Testis (tissue), 3 donors: Measurements from ENCODE around the gene CLCN6. TPM values are rescaled to one million over a fixed set of nuclear protein-coding genes. Genes with fewer than 3 reads are reported as not detected.

Experiments
- DNase-seq: peaks from one replicate; pipeline ENCODE4 v3.0.0-alpha.2; 2019
- H3K27ac ChIP-seq, 2 donors: fragments of 200-600 bp; sonication (generic); one replicate each; pipeline ENCODE4 v1.5.1; 2019
- H3K27me3 ChIP-seq: fragments of 200-600 bp; sonication (generic); one replicate; pipeline ENCODE4 v1.5.1; 2019
- H3K36me3 ChIP-seq: fragments of 200-600 bp; sonication (generic); one replicate; pipeline ENCODE4 v1.5.1; 2017; ENCODE audit warnings: low read depth; ENCODE audit errors: missing control alignments
- H3K4me1 ChIP-seq: fragments of 200-600 bp; sonication (generic); one replicate; pipeline ENCODE4 v1.5.1; 2019
- H3K4me3 ChIP-seq, 2 donors: fragments of 200-600 bp; sonication (generic); one replicate each; pipeline ENCODE4 v1.5.1; 2017 to 2019
- H3K9me3 ChIP-seq: fragments of 200-600 bp; sonication (generic); one replicate; pipeline ENCODE4 v1.5.1; 2017
- POLR2A ChIP-seq: fragments of 450-650 bp; IDR thresholded peaks from one replicate; pipeline ENCODE4 v1.6.1; 2017; ENCODE audit warnings: antibody characterized with exemption, mild to moderate bottlenecking, moderate library complexity
- WGBS, 2 donors: methylation state at CpG; one replicate each; pipeline ENCODE4 v1.1.5; 2018; 5-methylcytosine and 5-hydroxymethylcytosine counted together
- intact Hi-C: fragments of 100-400 bp; cut with DNase I; formaldehyde crosslinking; loops from one replicate; pipeline ENCODE4 v1.15.1; 2023; ENCODE audit warnings: low total_unique reads
- polyA plus RNA-seq: library from polyadenylated mRNA; stranded (reverse); fragments of 350-450 nt; fragmentation: Illumina TruSeq; extraction: RNeasy Lipid Tissue Mini Kit (QIAGEN cat#74804); gene quantifications from one replicate; pipeline ENCODE4 v1.2.3, GENCODE V29; 2014; ENCODE audit warnings: low read depth, low replicate concordance; ENCODE audit not compliant: insufficient read depth
- total RNA-seq, 2 donors: library from RNA; depleted of rRNA; stranded (reverse); fragments of >200 nt; gene quantifications; one replicate each; pipeline ENCODE4 v1.2.3, GENCODE V29; 2016
- TF ChIP-seq, protein P1 (sequence below), 3 experiments: fragments of 450-650 bp in 2 of 3; fragments of 200-600 bp in 1 of 3; sonication (generic) in 1 of 3; IDR thresholded peaks; one replicate each; pipeline ENCODE4 v1.5.1; 2016 to 2019; ENCODE audit warnings: antibody characterized with exemption in 3 of 3, mild to moderate bottlenecking in 2 of 3, moderate library complexity in 1 of 3

Gene CLCN6
- total and polyA plus RNA-seq, 3 donors from 2014 or later: 47.9 to 91.7 (median 57.1) TPM

DNA sequence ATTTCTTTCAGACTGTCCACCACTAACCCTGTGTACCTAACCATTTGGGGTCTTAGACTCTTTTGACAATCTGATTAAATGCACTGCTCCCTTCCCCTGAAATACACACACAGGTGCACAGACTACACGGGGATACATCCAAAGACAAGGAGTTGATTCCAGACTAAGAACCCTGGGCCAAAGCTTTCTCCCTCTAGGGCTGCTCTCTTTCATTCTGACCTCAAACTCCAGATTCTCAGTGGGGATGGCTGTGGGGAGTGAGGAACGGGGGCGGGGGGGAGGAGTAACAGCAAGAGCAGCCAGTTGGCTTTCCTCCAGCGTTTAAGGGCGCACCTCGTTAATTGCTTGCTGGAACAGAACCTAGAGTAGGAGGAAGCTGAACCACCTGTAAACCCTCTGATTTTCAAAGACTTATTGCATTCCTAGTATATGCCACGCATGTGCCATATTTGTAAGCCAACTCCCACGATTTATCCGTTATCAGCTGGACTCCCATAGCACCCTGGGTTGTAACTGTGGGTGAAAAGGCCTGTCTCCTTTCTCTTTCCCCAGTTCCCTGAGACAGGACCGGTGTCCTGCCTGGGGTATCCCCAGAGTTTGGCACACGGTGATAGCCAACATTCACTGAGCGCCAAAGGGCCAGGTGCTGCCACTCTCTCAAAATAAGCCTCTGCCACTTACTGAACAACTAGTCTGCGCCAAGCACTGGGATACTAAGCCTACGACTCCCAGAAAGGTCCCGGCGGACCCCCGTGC, 1.1 kb upstream of the CLCN6 start:
- H3K4me1 ChIP-seq: peaks cover 24% of the 10 kb centered on the region
- intact Hi-C loops: loop anchor here (10.0 kb wide), 1 partner anchor 70 kb away; the partner anchor contains the start of gene AGTRAP
- peak; percentile 78 for DNase-seq

GRCh38 chr1:11806307-11806936, 431 bp downstream of the CLCN6 start:
- no peaks in the 10 kb centered on the region for H3K36me3 ChIP-seq
- peaks cover 24% of the 10 kb centered on the region for H3K4me1 ChIP-seq
- H3K27ac ChIP-seq: peak overlapping the region; percentile 95 to 98
- intact Hi-C loops: loop anchor here (10.0 kb wide), 1 partner anchor 72 kb away; the partner anchor contains the start of gene AGTRAP
- H3K27me3 ChIP-seq: no peaks in the 10 kb centered on the region
- no peak for TF ChIP-seq POLR2A
- TF ChIP-seq, protein P1, sequence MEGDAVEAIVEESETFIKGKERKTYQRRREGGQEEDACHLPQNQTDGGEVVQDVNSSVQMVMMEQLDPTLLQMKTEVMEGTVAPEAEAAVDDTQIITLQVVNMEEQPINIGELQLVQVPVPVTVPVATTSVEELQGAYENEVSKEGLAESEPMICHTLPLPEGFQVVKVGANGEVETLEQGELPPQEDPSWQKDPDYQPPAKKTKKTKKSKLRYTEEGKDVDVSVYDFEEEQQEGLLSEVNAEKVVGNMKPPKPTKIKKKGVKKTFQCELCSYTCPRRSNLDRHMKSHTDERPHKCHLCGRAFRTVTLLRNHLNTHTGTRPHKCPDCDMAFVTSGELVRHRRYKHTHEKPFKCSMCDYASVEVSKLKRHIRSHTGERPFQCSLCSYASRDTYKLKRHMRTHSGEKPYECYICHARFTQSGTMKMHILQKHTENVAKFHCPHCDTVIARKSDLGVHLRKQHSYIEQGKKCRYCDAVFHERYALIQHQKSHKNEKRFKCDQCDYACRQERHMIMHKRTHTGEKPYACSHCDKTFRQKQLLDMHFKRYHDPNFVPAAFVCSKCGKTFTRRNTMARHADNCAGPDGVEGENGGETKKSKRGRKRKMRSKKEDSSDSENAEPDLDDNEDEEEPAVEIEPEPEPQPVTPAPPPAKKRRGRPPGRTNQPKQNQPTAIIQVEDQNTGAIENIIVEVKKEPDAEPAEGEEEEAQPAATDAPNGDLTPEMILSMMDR (IDR thresholded peaks at IDR 0.05): no peak
- 0% methylated on average over 19 to 20 of the region's 20 CpGs for WGBS, 2 donors
- no peaks in the 10 kb centered on the region for H3K9me3 ChIP-seq
- peak; percentile 55 for DNase-seq
- H3K4me3 ChIP-seq: peak overlapping the region; percentile 67 to 69

More for the DNA sequence above, 1.1 kb upstream of the CLCN6 start:
- Histone ChIP-seq H3K9me3 (no peaks in the 10 kb centered on the region), H3K27me3 (no peaks in the 10 kb centered on the region), H3K36me3 (no peaks in the 10 kb centered on the region), H3K4me3 (peak overlapping the region; percentile 67 to 69), H3K27ac (peak overlapping the region; percentile 95 to 98)
- TF ChIP-seq, protein P1 (IDR thresholded peaks at IDR 0.05): no peak
- no peak for TF ChIP-seq POLR2A
- 1% methylated on average over 12 to 16 of the region's 17 CpGs for WGBS, 2 donors

DNA sequence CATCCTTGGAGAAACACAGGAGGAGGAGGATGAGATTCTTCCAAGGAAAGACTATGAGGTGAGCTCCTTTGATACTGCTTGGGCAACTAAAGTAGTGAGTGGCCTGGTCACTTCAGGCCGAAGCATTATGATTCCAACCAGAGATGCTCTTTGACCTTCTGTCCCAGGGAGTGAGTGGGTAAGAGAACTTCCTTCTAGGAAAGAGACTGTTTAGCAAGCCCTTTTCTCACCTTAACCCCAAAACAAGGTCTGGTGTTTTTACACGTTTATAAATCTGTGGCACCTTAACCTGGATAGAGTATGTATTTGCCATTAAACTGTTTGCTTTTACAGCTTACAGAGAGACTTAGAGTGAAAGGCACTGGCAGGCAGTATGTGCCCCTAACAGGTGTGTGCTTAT, 1.1 kb downstream of the CLCN6 start:
- Histone ChIP-seq H3K9me3 (no peaks in the 10 kb centered on the region), H3K27me3 (no peaks in the 10 kb centered on the region), H3K36me3 (no peaks in the 10 kb centered on the region), H3K4me3 (no peak overlapping the region), H3K4me1 (peaks cover 24% of the 10 kb centered on the region), H3K27ac (peak overlapping the region; percentile 95 to 98)
- WGBS, 2 donors: 16 to 26% methylated on average over 2 of the region's 2 CpGs
- DNase-seq: no peak
- intact Hi-C loops: loop anchor here (10.0 kb wide), 1 partner anchor 72 kb away; the partner anchor contains the start of gene AGTRAP
- TF ChIP-seq POLR2A: no peak
- TF ChIP-seq, protein P1 (IDR thresholded peaks at IDR 0.05): no peak

- DNase-seq: no peak
- H3K27ac ChIP-seq: no peak overlapping the region
- WGBS, 2 donors: 87 to 90% methylated on average over 5 of the region's 5 CpGs
- TF ChIP-seq POLR2A: no peak
- TF ChIP-seq, protein P1 (IDR thresholded peaks at IDR 0.05): no peak
- intact Hi-C loops: no loop called here
- no peak overlapping the region for H3K4me3 ChIP-seq
- H3K9me3 ChIP-seq: no peaks in the 10 kb centered on the region
- H3K4me1 ChIP-seq: no peaks in the 10 kb centered on the region
- H3K27me3 ChIP-seq: no peaks in the 10 kb centered on the region
- H3K36me3 ChIP-seq: no peaks in the 10 kb centered on the region
These were observed 7.0 kb downstream of the CLCN6 start for GRCh38 chr1:11813021-11813420.
